ENCODE measurements around the gene FAAH.

Gene FAAH

GRCh38 chr1:46403916-46404315, 9.8 kb downstream of the FAAH start:
- peaks cover 3% of the 10 kb centered on the region for H3K36me3 Mint-ChIP-seq (ENCODE audit: low read depth)
- H3K27me3 Mint-ChIP-seq (ENCODE audit: low read depth) = peaks cover 19% of the 10 kb centered on the region
- H3K27ac Mint-ChIP-seq = no peak overlapping the region
- H3K9me3 Mint-ChIP-seq = no peaks in the 10 kb centered on the region
- TF ChIP-seq CTCF (IDR thresholded peaks at IDR 0.05; ENCODE audit: unreplicated experiment in 3 of 3) = no peak
- peaks cover 31% of the 10 kb centered on the region for H3K4me1 Mint-ChIP-seq
- no peak overlapping the region for H3K4me3 Mint-ChIP-seq

DNA sequence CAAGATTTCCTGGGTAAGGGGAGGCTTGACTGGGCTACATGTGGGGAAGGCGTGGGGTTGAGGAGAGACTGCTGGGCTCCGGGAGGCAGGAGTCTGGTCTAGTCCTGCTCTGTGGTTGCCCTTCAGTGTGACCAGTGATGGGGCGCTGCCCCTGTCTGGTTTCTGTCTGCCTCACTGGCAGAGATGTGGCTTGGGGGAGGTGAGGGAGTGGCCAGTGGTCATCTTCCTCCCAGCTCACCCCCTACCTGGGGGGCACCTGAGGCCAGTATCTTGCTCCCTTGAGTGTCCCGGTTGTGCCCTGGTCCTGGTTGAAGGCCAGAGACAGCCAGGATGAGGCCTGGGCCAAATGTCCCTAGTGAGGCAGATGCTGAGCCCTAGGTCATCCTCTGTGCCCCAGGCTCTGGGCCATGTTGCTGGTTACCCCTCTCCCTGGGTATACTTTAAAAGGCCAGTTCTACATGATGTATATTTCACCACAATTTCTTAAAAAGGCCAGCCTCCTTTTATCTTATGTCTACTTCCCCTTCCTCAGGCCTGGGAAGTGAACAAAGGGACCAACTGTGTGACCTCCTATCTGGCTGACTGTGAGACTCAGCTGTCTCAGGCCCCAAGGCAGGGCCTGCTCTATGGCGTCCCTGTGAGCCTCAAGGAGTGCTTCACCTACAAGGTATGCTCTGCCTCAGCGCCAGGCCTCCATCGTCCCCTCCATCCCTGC, 10.5 kb downstream of the FAAH start:
- Mint-ChIP-seq H3K4me3 (no peak overlapping the region), H3K9me3 (no peaks in the 10 kb centered on the region), H3K27ac (no peak overlapping the region), H3K36me3 (ENCODE audit: low read depth) (peaks cover 3% of the 10 kb centered on the region), H3K27me3 (ENCODE audit: low read depth) (peaks cover 15% of the 10 kb centered on the region), H3K4me1 (peaks cover 23% of the 10 kb centered on the region)
- TF ChIP-seq CTCF (IDR thresholded peaks at IDR 0.05; ENCODE audit: unreplicated experiment in 3 of 3) = no peak

GRCh38 chr1:46405197-46405555, 11.1 kb downstream of the FAAH start:
- peaks cover 3% of the 10 kb centered on the region for H3K36me3 Mint-ChIP-seq (ENCODE audit: low read depth)
- H3K27ac Mint-ChIP-seq = no peak overlapping the region
- peaks cover 18% of the 10 kb centered on the region for H3K4me1 Mint-ChIP-seq
- no peak overlapping the region for H3K4me3 Mint-ChIP-seq
- H3K27me3 Mint-ChIP-seq (ENCODE audit: low read depth) = peaks cover 15% of the 10 kb centered on the region
- no peaks in the 10 kb centered on the region for H3K9me3 Mint-ChIP-seq
- no peak for TF ChIP-seq CTCF (IDR thresholded peaks at IDR 0.05; ENCODE audit: unreplicated experiment in 3 of 3)

GRCh38 chr1:46405724-46406123, 11.6 kb downstream of the FAAH start:
- TF ChIP-seq CTCF (IDR thresholded peaks at IDR 0.05; ENCODE audit: unreplicated experiment in 3 of 3) = no peak

GRCh38 chr1:46406881-46407608, 12.9 kb downstream of the FAAH start:
- H3K4me3 Mint-ChIP-seq = peak overlapping the region; percentile 41 to 80 (median 64)
- no peak for TF ChIP-seq CTCF (IDR thresholded peaks at IDR 0.05; ENCODE audit: unreplicated experiment in 3 of 3)
- H3K4me1 Mint-ChIP-seq = peaks cover 14% of the 10 kb centered on the region
- peaks cover 3% of the 10 kb centered on the region for H3K36me3 Mint-ChIP-seq (ENCODE audit: low read depth)
- peak overlapping the region in 1 of 3 experiments; percentile 63 for H3K27ac Mint-ChIP-seq
- H3K27me3 Mint-ChIP-seq (ENCODE audit: low read depth) = peaks cover 15% of the 10 kb centered on the region
- no peaks in the 10 kb centered on the region for H3K9me3 Mint-ChIP-seq

More at GRCh38 chr1:46405724-46406123, 11.6 kb downstream of the FAAH start:
- Mint-ChIP-seq H3K4me1 (peaks cover 14% of the 10 kb centered on the region), H3K27me3 (ENCODE audit: low read depth) (peaks cover 15% of the 10 kb centered on the region), H3K27ac (no peak overlapping the region), H3K4me3 (no peak overlapping the region), H3K36me3 (ENCODE audit: low read depth) (peaks cover 3% of the 10 kb centered on the region), H3K9me3 (no peaks in the 10 kb centered on the region)
